Peyer's patch (tissue), 4 donors: ENCODE measurements around the gene IGF2BP2. TPM values are rescaled to one million over a fixed set of nuclear protein-coding genes. Genes with fewer than 3 reads are reported as not detected.

ENCODE experiments used
- DNase-seq, 3 donors: peaks; one replicate each; pipeline ENCODE4 v3.0.0-alpha.2; 2017 to 2019
- H3K27ac ChIP-seq, 4 donors: fragments of 200-600 bp; sonication (generic); one replicate each; pipeline ENCODE4 v1.5.1; 2016 to 2019
- H3K27me3 ChIP-seq, 2 donors: fragments of 200-600 bp; sonication (generic); one replicate each; pipeline ENCODE4 v1.5.1; 2019
- H3K36me3 ChIP-seq, 3 donors: fragments of 200-600 bp; sonication (generic); one replicate each; pipeline ENCODE4 v1.5.1; 2016 to 2019
- H3K4me1 ChIP-seq, 4 donors: fragments of 200-600 bp; sonication (generic); one replicate each; pipeline ENCODE4 v1.5.1; 2016 to 2019
- H3K4me3 ChIP-seq, 4 donors: fragments of 200-600 bp; sonication (generic); 1 replicate in 3 of 4; 2 replicates in 1 of 4; pipeline ENCODE4 v1.5.1; 2016 to 2019; ENCODE audit warnings: mild to moderate bottlenecking in 1 of 4
- H3K9me3 ChIP-seq, 4 donors: fragments of 200-600 bp; sonication (generic); one replicate each; pipeline ENCODE4 v1.5.1; 2016 to 2019; ENCODE audit warnings: mild to moderate bottlenecking in 1 of 4
- CTCF ChIP-seq, 6 experiments: fragments of 450-650 bp in 4 of 6; fragments of 200-600 bp in 2 of 6; sonication (generic) in 1 of 6; IDR thresholded peaks; one replicate each; pipeline ENCODE4 v1.5.1; 2017 to 2019; ENCODE audit warnings: antibody characterized with exemption in 6 of 6, mild to moderate bottlenecking in 3 of 6, moderate library complexity in 1 of 6
- POLR2A ChIP-seq, 2 donors: fragments of 450-650 bp; IDR thresholded peaks; one replicate each; pipeline ENCODE4 v1.5.1; 2017; ENCODE audit warnings: antibody characterized with exemption in 2 of 2, mild to moderate bottlenecking in 2 of 2, moderate library complexity in 2 of 2
- total RNA-seq, 4 donors: library from RNA; depleted of rRNA; stranded (reverse); fragments of >200 nt; gene quantifications; one replicate each; pipeline ENCODE4 v1.1.0, GENCODE V29; 2016

Gene IGF2BP2
- total RNA-seq, 4 donors from 2014 or later, result 61.9 to 116 (median 99.8) TPM

DNA sequence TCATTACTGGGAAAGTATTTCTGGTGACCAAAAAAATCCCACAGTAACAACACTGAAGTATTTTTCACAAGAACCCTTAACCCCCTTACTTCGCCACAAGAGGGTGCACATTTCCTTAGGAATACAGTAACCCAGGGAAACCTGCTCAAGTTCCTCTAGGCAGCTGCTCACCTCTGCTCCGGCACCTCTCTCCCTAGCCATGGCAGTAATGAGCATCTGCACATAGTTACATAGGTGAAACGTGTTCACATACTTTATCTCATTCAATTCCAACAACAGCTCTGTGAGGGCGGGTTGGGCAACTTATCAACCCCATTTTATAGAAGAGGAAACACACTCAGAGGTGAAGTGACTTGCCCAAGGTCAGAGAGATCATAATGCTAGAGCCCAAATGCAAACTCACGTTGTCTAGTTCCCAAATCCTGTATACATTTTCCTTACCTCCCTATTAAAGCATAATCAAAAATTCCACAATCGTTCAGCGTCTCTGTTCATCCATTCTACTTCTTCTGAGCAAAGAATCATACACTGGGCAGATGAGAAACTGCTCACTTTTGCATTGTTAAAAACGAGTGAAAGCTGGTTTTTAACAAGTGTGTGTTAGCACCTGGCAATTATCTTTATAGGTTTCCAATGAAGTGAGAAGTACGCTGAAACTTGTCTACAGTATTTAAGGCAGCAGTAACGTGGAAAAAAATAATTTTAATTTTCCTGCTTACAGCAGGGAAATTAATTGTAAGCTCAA is 90.7 kb downstream of the IGF2BP2 start:
- no peak for TF ChIP-seq POLR2A (IDR thresholded peaks at IDR 0.05)
- TF ChIP-seq CTCF (IDR thresholded peaks at IDR 0.05), result peak in 4 of 6 experiments; percentile 29 to 77 (median 76)
- H3K27me3 ChIP-seq, result no peaks in the 10 kb centered on the region
- H3K36me3 ChIP-seq, result no peaks in the 10 kb centered on the region
- DNase-seq, result peak in 2 of 3 donors; percentile 17 to 74
- no peak overlapping the region for H3K4me3 ChIP-seq
- H3K9me3 ChIP-seq, result no peaks in the 10 kb centered on the region
- H3K27ac ChIP-seq, result no peak overlapping the region
- H3K4me1 ChIP-seq, result no peaks in the 10 kb centered on the region

DNA sequence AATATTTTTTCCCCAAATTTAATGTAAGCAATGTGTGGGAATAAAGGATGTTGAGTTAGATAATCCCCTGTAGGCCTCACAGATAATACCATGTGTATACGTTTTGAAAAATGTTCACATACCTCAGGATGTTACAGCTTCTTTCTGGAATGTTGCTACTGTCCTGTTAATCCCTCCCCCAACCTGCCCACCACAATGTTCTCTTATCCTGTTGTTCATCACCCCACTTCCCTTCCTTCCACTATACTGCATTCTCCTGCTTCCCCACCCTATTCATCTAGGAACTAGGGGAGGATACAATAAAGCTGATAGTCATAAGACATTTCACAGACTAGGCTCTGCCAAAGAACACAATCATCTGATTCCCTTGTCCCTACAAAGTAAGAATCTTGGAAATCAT is 92.1 kb downstream of the IGF2BP2 start:
- no peaks in the 10 kb centered on the region for H3K4me1 ChIP-seq
- no peaks in the 10 kb centered on the region for H3K36me3 ChIP-seq
- no peak overlapping the region for H3K4me3 ChIP-seq
- no peak for TF ChIP-seq POLR2A (IDR thresholded peaks at IDR 0.05)
- no peak for TF ChIP-seq CTCF (IDR thresholded peaks at IDR 0.05)
- H3K9me3 ChIP-seq, result no peaks in the 10 kb centered on the region
- no peak for DNase-seq
- H3K27ac ChIP-seq, result no peak overlapping the region
- H3K27me3 ChIP-seq, result no peaks in the 10 kb centered on the region

DNA sequence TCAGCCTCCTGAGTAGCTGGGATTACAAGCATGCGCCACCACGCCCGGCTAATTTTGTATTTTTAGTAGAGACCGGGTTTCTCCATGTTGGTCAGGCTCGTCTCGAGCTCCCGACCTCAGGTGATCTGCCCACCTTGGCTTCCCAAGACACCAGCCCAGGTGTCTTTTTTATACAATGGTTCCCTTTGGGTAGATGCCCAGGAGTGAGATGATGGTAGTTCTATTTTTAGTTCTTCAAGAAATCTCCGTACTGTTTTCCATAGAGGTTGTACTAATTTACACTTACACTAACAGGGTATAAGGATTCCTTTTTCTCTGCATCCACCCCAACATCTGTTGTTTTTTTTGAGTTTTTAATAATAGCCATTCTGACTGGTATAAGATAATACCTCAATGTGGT is 94.3 kb downstream of the IGF2BP2 start:
- no peak for DNase-seq
- Histone ChIP-seq H3K4me1 (no peaks in the 10 kb centered on the region), H3K4me3 (no peak overlapping the region), H3K36me3 (no peaks in the 10 kb centered on the region), H3K27me3 (no peaks in the 10 kb centered on the region), H3K9me3 (no peaks in the 10 kb centered on the region), H3K27ac (no peak overlapping the region)
- TF ChIP-seq CTCF (IDR thresholded peaks at IDR 0.05), result no peak
- no peak for TF ChIP-seq POLR2A (IDR thresholded peaks at IDR 0.05)

DNA sequence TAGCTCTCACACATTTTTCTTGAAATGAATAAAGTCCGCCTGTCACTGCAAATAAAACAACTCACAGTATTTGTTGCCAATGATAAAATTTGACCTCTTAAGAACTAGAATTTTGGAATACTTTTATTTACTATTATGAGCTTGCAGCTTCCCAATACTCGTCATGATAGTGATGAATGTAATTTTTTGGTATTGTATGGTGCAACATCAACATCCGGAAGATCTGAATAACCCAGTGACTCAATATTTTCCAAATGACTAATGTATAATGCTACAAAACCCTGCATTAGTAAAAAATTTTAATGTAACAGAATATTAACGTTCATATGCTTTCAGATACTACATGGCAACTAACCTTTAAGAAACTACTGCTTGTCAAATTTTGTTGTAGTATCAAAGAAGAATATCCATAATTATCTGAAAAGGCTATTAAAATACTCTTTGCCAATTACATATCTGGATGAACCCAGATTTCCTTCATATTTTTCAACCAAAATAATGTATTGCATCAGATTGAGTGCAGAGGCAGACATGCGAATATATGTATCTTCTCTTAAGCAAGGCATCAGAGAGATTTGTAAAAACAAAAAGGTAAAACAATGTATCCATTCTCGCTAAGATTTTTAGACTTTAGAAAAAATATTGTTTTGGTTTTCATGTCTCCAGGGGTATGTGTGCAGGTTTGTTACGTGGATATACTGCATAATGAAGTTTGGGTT is 95.3 kb downstream of the IGF2BP2 start:
- Histone ChIP-seq H3K4me1 (no peaks in the 10 kb centered on the region), H3K36me3 (no peaks in the 10 kb centered on the region), H3K27me3 (no peaks in the 10 kb centered on the region), H3K9me3 (no peaks in the 10 kb centered on the region), H3K4me3 (no peak overlapping the region), H3K27ac (no peak overlapping the region)
- TF ChIP-seq CTCF (IDR thresholded peaks at IDR 0.05) (no peak), POLR2A (IDR thresholded peaks at IDR 0.05) (no peak)
- DNase-seq, result no peak

DNA sequence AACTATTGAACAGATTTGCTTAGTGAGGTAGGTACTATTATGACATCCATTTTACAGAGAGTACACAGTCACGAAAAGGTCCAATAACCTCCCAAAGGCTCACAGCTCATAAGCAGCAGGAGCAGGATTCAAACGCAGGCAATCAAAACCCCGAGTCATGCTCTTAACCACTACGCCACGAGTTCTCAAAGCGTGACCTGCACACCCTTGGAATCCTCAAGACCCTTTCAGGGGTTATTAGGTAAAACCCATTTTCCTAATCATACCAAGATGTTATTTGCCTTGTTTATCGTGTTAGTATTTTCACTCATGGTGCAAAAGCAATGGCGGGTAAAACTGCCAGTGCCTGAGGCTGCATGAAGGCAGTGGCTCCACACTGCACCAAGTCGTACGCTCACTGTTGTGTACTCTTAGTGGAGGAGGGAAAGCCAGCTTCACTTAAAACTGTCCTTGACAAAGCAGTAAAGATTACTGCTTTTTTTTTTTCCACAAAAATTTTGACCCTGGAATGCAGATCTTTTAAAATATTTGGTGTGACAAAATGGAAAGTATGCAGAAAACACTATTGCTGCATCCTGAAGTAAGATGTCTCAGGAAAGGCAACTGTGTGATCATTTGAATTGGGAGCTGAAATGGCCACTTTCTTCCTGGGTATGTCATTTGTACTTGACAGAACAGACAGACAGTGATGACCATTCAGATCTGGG is 96.1 kb downstream of the IGF2BP2 start:
- DNase-seq, result no peak
- TF ChIP-seq POLR2A (IDR thresholded peaks at IDR 0.05) (no peak), CTCF (IDR thresholded peaks at IDR 0.05) (no peak)
- H3K4me3 ChIP-seq, result no peak overlapping the region
- no peaks in the 10 kb centered on the region for H3K27me3 ChIP-seq
- H3K36me3 ChIP-seq, result no peaks in the 10 kb centered on the region
- no peaks in the 10 kb centered on the region for H3K9me3 ChIP-seq
- no peak overlapping the region for H3K27ac ChIP-seq
- H3K4me1 ChIP-seq, result no peaks in the 10 kb centered on the region
